ENCODE results near the gene FYCO1.

GRCh38 chr3:45983770-45984169 is 11.9 kb downstream of the FYCO1 start:
- no peak for TF ChIP-seq CTCF (conservative IDR thresholded peaks at IDR 0.05; ENCODE audit: low read length)
- TF ChIP-seq EZH2phosphoT487 (IDR thresholded peaks at IDR 0.05; ENCODE audit: borderline replicate concordance): no peak
